Right lobe of liver (tissue), 4 donors: Measurements from ENCODE around the gene DVL1.

Source experiments
- POLR2A ChIP-seq: fragments of 450-650 bp; IDR thresholded peaks from one replicate; pipeline ENCODE4 v1.6.1; 2017; ENCODE audit warnings: antibody characterized with exemption, mild to moderate bottlenecking
- TF ChIP-seq, protein P1 (sequence below), 4 donors: fragments of 200-600 bp in 3 of 4; fragments of 450-650 bp in 1 of 4; IDR thresholded peaks; one replicate each; pipeline versions ENCODE4 v1.5.1 to v1.8.0; 2016 to 2022; ENCODE audit warnings: antibody characterized with exemption in 4 of 4, mild to moderate bottlenecking in 2 of 4
- donor health status: DM: no; HTN: no; CAD: no.
- donor health status: DM: no; HTN: no; CAD: no.
- donor health status: DM: no; HTN: yes; CAD: no.

DNA sequence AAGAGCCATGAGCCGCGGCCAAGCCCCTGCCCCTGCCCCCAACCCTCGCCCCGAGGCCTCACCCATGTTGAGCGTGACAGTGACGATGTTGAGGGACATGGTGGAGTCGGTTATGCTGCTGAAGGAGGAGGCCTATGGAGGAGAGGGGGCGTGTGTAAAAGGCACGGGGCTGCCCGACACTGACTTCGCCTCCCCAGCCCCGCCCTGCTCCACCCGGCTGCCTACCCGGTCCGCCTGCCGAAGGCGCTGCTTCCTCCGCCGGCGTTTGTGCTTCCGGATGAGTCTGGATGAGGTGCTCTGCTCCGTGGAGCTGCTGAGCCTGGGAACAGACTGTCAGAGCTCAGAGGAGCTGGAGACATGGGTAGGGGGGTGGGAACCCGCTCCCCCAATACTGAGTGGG lies 9.0 kb downstream of the DVL1 start:
- TF ChIP-seq, protein P1, sequence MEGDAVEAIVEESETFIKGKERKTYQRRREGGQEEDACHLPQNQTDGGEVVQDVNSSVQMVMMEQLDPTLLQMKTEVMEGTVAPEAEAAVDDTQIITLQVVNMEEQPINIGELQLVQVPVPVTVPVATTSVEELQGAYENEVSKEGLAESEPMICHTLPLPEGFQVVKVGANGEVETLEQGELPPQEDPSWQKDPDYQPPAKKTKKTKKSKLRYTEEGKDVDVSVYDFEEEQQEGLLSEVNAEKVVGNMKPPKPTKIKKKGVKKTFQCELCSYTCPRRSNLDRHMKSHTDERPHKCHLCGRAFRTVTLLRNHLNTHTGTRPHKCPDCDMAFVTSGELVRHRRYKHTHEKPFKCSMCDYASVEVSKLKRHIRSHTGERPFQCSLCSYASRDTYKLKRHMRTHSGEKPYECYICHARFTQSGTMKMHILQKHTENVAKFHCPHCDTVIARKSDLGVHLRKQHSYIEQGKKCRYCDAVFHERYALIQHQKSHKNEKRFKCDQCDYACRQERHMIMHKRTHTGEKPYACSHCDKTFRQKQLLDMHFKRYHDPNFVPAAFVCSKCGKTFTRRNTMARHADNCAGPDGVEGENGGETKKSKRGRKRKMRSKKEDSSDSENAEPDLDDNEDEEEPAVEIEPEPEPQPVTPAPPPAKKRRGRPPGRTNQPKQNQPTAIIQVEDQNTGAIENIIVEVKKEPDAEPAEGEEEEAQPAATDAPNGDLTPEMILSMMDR (IDR thresholded peaks at IDR 0.05) = no peak
- no peak for TF ChIP-seq POLR2A
